GM12891 (cell line): ENCODE results near the gene ZNF620.
"Not testable (repeated sequence)": the region's sequence is repeated elsewhere in the genome, so short reads cannot be mapped to it uniquely, and the experiment has no call there.

Experiments
- PAX5 ChIP-seq: IDR thresholded peaks from 2 replicates; pipeline ENCODE4 v1.6.1; 2011; ENCODE audit warnings: low read length, moderate library complexity, mild to moderate bottlenecking; ENCODE audit not compliant: insufficient read depth, severe bottlenecking
- POLR2A ChIP-seq: IDR thresholded peaks from 2 replicates; pipeline ENCODE4 v1.6.1; 2011; ENCODE audit warnings: low read depth, low read length, control low read depth
- POLR2AphosphoS5 ChIP-seq: IDR thresholded peaks from 2 replicates; pipeline ENCODE4 v1.6.1; 2011; ENCODE audit warnings: low read depth, low read length, control low read depth
- POU2F2 ChIP-seq: IDR thresholded peaks from 2 replicates; pipeline ENCODE4 v1.6.1; 2011; ENCODE audit warnings: low read depth, mild to moderate bottlenecking, control low read depth, low read length, moderate library complexity
- SPI1 ChIP-seq: IDR thresholded peaks from 2 replicates; pipeline ENCODE4 v1.6.1; 2011; ENCODE audit warnings: low read depth, low read length, control low read depth
- TAF1 ChIP-seq: IDR thresholded peaks from 2 replicates; pipeline ENCODE4 v1.6.1; 2011; ENCODE audit warnings: low read depth, low read length, control low read depth

DNA sequence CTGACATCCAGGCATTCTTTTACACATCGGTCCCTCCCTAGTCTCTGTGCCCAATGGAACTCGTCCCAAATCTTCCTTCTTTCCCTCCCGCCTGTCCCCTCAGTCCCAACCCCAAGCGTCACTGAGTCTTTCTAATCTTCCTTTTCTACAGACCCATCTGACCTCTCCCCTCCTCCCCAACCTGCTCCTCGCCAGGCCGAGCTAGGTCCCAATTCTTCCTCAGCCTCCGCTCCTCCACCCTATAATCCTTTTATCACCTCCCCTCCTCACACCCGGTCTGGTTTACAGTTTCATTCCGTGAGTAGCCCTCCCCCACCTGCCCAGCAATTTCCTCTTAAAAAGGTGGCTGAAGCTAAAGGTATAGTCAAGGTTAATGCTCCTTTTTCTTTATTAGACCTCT lies 56.6 kb downstream of the ZNF620 start:
- TF ChIP-seq POLR2A, TAF1, POLR2AphosphoS5, POU2F2, SPI1, PAX5: not testable (repeated sequence)
